WTC11 (cell line): ENCODE measurements around the gene CYP4F2.

Experiments
- CTCF ChIP-seq: fragments of 200-600 bp; IDR thresholded peaks from 2 replicates; pipeline ENCODE4 v1.8.0; 2022; ENCODE audit warnings: antibody characterized with exemption
- TF ChIP-seq, protein P1 (sequence below): sonication (generic); formaldehyde crosslinking; IDR thresholded peaks from 2 replicates; pipeline ENCODE4 v1.8.1; 2022; ENCODE audit warnings: low read depth, missing genetic modification reagents, borderline replicate concordance

DNA sequence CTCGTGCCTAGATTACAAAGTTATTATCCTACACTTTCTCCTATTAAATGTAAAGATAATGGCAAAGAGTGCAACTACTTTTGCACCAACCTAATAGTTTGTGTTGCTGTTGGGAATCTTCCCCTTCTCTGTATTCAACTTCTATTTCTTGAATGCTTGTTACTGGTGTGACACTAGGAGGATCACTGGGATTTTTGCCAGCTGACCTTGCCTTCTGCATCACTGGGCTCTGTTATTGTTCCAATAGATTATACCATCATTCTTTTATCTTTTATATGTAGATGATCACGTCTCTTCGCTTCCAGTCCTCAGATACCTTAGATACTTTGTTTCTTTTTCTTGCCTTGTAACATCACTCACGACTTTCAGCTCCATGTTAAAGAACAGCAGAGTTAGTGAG lies 47.4 kb upstream of the CYP4F2 start:
- TF ChIP-seq, protein P1, sequence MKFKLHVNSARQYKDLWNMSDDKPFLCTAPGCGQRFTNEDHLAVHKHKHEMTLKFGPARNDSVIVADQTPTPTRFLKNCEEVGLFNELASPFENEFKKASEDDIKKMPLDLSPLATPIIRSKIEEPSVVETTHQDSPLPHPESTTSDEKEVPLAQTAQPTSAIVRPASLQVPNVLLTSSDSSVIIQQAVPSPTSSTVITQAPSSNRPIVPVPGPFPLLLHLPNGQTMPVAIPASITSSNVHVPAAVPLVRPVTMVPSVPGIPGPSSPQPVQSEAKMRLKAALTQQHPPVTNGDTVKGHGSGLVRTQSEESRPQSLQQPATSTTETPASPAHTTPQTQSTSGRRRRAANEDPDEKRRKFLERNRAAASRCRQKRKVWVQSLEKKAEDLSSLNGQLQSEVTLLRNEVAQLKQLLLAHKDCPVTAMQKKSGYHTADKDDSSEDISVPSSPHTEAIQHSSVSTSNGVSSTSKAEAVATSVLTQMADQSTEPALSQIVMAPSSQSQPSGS (CRISPR knock-in tag), result no peak
- TF ChIP-seq CTCF, result no peak
